ENCODE data around the gene ST6GALNAC1.

- peak in 2 of 5 experiments; percentile 32 to 57 for TF ChIP-seq CTCF (IDR thresholded peaks at IDR 0.05)
- peak; percentile 89 for TF ChIP-seq POLR2A (IDR thresholded peaks at IDR 0.05)
- no peak for TF ChIP-seq EP300 (IDR thresholded peaks at IDR 0.05; ENCODE audit: low read depth)
Observed at GRCh38 chr17:76671912-76672262, 28.3 kb upstream of the ST6GALNAC1 start.

All from transverse colon (tissue), 3 donors.